GM21515 (cell line): Measurements from ENCODE around the gene ZNF236.

ENCODE experiments used
- ATAC-seq: cut with Tn5 transposase; IDR thresholded peaks from one replicate; pipeline ENCODE4 v1.9.1; 2021; ENCODE audit not compliant: unreplicated experiment

Gene ZNF236

GRCh38 chr18:76967721-76968472 is 145.5 kb downstream of the ZNF236 start:
- ATAC-seq = no peak

GRCh38 chr18:76970770-76971559 is 148.6 kb downstream of the ZNF236 start:
- no peak for ATAC-seq

- ATAC-seq = no peak
These were observed 149.9 kb downstream of the ZNF236 start for GRCh38 chr18:76972241-76972640.

GRCh38 chr18:76972846-76973519 is 150.6 kb downstream of the ZNF236 start:
- no peak for ATAC-seq

- no peak for ATAC-seq
These were observed 151.3 kb downstream of the ZNF236 start for GRCh38 chr18:76973520-76974266.

GRCh38 chr18:76974386-76974785 is 152.0 kb downstream of the ZNF236 start:
- no peak for ATAC-seq

GRCh38 chr18:76975577-76976110 is 153.3 kb downstream of the ZNF236 start:
- ATAC-seq = no peak

GRCh38 chr18:76977108-76977621 is 154.8 kb downstream of the ZNF236 start:
- ATAC-seq = no peak

GRCh38 chr18:76977684-76978232 is 155.4 kb downstream of the ZNF236 start:
- ATAC-seq = no peak

GRCh38 chr18:76978616-76979015 is 156.3 kb downstream of the ZNF236 start:
- no peak for ATAC-seq

- no peak for ATAC-seq
These were observed 156.9 kb downstream of the ZNF236 start for GRCh38 chr18:76979111-76979751.

GRCh38 chr18:76979906-76980305 is 157.5 kb downstream of the ZNF236 start:
- no peak for ATAC-seq

GRCh38 chr18:76980663-76981395 is 158.5 kb downstream of the ZNF236 start:
- peak; percentile 25 for ATAC-seq

- peak; percentile 48 for ATAC-seq
These were observed 159.1 kb downstream of the ZNF236 start for GRCh38 chr18:76981396-76981968.

- no peak for ATAC-seq
These were observed 159.7 kb downstream of the ZNF236 start for GRCh38 chr18:76982038-76982437.

GRCh38 chr18:76982841-76983583 is 160.7 kb downstream of the ZNF236 start:
- ATAC-seq = peak; percentile 84

GRCh38 chr18:76983613-76984051 is 161.3 kb downstream of the ZNF236 start:
- no peak for ATAC-seq
